ENCODE data around the gene SPEG. TPM values are rescaled to one million over a fixed set of nuclear protein-coding genes. Genes with fewer than 3 reads are reported as not detected.

Gene SPEG
- total RNA-seq, 1 experiment from 2014 or later = 16.7 TPM

DNA sequence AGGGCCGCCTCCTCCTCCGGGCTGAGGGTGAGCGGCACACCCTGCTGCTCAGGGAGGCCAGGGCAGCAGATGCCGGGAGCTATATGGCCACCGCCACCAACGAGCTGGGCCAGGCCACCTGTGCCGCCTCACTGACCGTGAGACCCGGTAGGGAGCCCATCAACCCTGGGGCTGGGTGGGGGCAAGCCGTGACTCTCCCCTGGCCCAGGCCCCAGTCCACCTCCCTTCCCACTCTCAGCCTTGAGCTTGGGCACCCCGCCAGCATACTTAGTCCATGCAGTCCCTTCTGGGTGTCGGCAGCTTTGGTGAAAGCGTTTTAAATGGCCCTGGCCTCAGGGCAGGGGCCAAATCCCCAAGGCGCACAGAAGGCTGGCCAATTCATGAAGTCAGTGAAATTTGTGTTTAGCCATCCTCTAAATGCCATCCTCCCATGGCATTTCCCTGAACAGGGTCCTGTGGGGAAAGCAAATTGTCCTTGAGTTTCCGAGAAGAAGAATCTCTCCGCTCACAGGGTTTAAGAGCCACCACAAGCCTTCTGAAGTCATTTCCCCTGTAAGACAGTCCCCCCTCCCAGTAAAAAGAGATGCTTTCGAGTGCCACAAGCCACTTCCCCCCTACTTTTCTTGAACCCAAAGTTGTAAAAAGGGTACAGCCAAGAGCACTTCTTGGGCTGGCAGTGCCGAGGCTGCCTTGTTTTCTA, 17.2 kb downstream of the SPEG start:
- H3K4me1 Mint-ChIP-seq (ENCODE audit: low read depth, unreplicated experiment) = peaks cover 17% of the 10 kb centered on the region
- H3K9me3 Mint-ChIP-seq (ENCODE audit: low read depth, unreplicated experiment) = no peaks in the 10 kb centered on the region
- intact Hi-C loops (cut with micrococcal nuclease; ENCODE audit: unreplicated experiment) = no loop called here

DNA sequence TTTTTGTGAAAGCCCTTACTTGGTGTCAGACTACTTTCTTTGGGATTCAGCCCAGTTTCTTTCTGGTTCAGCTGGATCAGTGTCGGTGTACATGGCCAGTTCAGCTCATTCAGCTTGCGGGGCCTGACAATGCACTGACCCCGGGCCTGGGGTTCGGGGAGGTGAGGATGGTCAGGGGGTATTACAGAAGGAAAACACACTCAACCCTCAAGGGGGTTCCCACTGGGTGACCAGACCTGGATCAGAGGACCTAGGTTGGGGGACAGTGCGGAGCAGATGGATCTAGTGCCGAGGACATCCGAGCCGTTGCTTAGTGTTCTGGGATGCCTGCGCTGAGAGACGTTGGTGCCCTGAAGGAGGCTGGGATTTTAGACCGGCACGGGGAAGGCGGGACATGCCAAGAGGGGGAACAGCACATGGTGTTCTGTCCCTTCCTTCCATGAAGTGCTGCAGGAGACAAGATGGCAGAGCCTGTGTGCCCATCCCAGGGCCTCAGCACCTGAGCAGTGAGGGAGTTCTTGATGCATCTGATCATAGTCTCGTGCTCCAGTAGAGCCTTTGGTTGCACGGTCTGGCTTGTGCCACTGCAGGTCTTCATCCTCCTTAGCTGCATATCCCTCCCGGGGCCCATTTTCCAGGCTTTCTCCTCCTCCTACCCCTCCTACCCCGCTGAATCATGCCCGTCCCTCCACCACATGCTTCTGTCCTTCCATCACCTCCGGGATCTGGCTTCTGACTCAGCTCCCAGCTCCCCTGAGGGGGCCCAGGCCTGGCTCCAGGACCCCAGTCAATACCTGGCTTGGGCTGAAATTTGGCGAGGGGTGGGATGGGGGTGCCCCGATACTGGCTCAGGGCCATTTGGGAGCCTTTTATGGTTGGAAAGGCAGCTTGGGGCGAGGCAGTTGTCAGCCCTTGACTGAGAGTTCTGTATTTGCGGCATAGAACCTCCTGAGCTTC, 18.0 kb downstream of the SPEG start:
- no TSS peak for BruUV-seq (replicated peaks)
- intact Hi-C loops (cut with micrococcal nuclease; ENCODE audit: unreplicated experiment) = no loop called here
- Mint-ChIP-seq H3K36me3 (ENCODE audit: insufficient read depth, unreplicated experiment) (peaks cover 4% of the 10 kb centered on the region), H3K27me3 (ENCODE audit: unreplicated experiment) (no peaks in the 10 kb centered on the region), H3K27ac (ENCODE audit: unreplicated experiment) (peak overlapping the region; percentile 10), H3K9me3 (ENCODE audit: low read depth, unreplicated experiment) (no peaks in the 10 kb centered on the region), H3K4me1 (ENCODE audit: low read depth, unreplicated experiment) (peaks cover 20% of the 10 kb centered on the region), H3K4me3 (ENCODE audit: low read depth, unreplicated experiment) (no peak overlapping the region)
- DNase-seq = peak; percentile 59
- CTCF ChIA-PET = interaction anchor here (0.5 to 1.8 kb wide), 7 partner anchors 10 to 237 kb away, joined by 3 to 4 read pairs (median 4); partner anchors contain the start of gene DNPEP
- no peak for TF ChIP-seq CTCF (IDR thresholded peaks at IDR 0.05; ENCODE audit: unreplicated experiment)

More for the DNA sequence above, 17.2 kb downstream of the SPEG start:
- H3K4me3 Mint-ChIP-seq (ENCODE audit: low read depth, unreplicated experiment) = no peak overlapping the region
- no peak for TF ChIP-seq CTCF (IDR thresholded peaks at IDR 0.05; ENCODE audit: unreplicated experiment)
- H3K36me3 Mint-ChIP-seq (ENCODE audit: insufficient read depth, unreplicated experiment) = peaks cover 4% of the 10 kb centered on the region
- no peaks in the 10 kb centered on the region for H3K27me3 Mint-ChIP-seq (ENCODE audit: unreplicated experiment)
- H3K27ac Mint-ChIP-seq (ENCODE audit: unreplicated experiment) = no peak overlapping the region
- no TSS peak for BruUV-seq (replicated peaks)
- DNase-seq = no peak
- CTCF ChIA-PET = interaction anchor here (0.5 to 1.6 kb wide), 3 partner anchors 12 to 64 kb away, joined by 3 to 6 read pairs (median 4); partner anchors contain the start of gene DNPEP

DNA sequence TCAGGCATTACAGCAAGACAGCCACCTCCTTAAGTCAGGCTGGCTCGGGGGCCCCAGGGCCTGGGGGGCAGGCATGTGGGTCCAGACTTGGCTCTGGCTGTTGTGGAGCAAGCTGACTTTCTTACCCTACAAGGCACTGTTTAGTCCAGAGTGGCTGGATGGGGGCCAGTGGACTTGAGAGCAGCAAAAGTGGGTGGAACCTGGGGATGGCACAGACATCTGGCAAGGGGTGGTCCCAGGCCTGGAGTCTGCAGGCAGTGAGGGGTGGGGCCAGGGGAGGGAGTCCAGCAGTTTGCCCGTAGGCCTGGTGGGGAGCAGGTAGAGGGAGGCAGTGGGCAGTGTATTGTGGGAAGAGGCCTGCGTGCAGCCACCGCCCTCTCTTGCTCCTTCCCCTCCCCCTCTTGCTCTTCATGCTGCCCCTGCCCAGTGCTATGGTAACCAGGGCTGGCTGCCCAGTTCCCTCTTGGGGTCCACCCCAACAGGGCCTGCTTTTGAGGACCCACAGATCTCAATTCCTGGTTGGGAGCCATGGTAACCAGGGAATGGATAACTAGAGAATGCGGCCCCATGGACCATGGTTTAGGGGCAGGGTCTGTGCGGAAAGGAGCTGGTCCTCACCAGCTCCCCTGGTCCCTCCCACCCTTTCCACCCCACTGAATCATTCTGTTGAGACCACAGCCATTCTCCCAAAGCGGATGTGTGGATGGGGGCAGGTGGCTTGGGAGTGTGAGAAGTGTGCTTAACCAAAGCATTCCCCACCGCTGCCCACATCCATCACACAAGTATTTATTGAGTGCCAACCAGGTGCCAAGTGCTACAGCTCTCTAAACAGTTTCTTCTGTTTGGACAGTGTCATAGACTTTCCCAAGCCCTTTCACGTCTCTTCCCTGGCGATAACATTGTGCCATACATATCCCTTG, 19.3 kb downstream of the SPEG start:
- peaks cover 4% of the 10 kb centered on the region for H3K36me3 Mint-ChIP-seq (ENCODE audit: insufficient read depth, unreplicated experiment)
- intact Hi-C loops (cut with micrococcal nuclease; ENCODE audit: unreplicated experiment) = no loop called here
- CTCF ChIA-PET = interaction anchor here (0.9 to 1.8 kb wide), 3 partner anchors 22 to 76 kb away, joined by 3 to 4 read pairs (median 4); no protein-coding TSS in a partner anchor
- no peaks in the 10 kb centered on the region for H3K9me3 Mint-ChIP-seq (ENCODE audit: low read depth, unreplicated experiment)
- no peak overlapping the region for H3K4me3 Mint-ChIP-seq (ENCODE audit: low read depth, unreplicated experiment)
- no peak for DNase-seq
- H3K4me1 Mint-ChIP-seq (ENCODE audit: low read depth, unreplicated experiment) = peaks cover 27% of the 10 kb centered on the region
- H3K27ac Mint-ChIP-seq (ENCODE audit: unreplicated experiment) = peak overlapping the region; percentile 10
- H3K27me3 Mint-ChIP-seq (ENCODE audit: unreplicated experiment) = no peaks in the 10 kb centered on the region
- BruUV-seq (replicated peaks) = no TSS peak
- no peak for TF ChIP-seq CTCF (IDR thresholded peaks at IDR 0.05; ENCODE audit: unreplicated experiment)

DNA sequence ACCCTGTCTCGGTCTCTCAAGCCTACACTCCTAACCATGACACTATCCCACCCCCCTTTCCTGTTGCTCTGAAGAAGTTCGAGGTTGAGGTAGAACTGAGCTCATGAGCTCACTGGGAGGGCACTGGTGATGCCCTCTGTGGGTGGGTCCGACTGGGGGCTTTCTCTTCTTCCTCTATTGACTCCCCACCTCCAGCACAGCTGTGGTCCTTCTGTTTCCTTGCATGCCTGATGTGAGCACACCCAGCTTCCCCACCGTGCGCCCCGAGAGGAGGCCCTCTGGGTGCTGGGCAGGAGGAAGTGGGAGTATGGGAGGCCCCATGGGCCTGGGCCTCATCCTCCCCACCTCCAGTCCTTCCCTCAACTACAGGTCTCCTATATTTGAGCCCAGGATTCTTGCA, 20.9 kb downstream of the SPEG start:
- Mint-ChIP-seq H3K9me3 (ENCODE audit: low read depth, unreplicated experiment) (no peaks in the 10 kb centered on the region), H3K36me3 (ENCODE audit: insufficient read depth, unreplicated experiment) (no peaks in the 10 kb centered on the region), H3K27ac (ENCODE audit: unreplicated experiment) (no peak overlapping the region), H3K27me3 (ENCODE audit: unreplicated experiment) (no peaks in the 10 kb centered on the region), H3K4me1 (ENCODE audit: low read depth, unreplicated experiment) (peaks cover 27% of the 10 kb centered on the region), H3K4me3 (ENCODE audit: low read depth, unreplicated experiment) (no peak overlapping the region)
- no peak for TF ChIP-seq CTCF (IDR thresholded peaks at IDR 0.05; ENCODE audit: unreplicated experiment)
- no TSS peak for BruUV-seq (replicated peaks)
- intact Hi-C loops (cut with micrococcal nuclease; ENCODE audit: unreplicated experiment) = no loop called here
- no peak for DNase-seq
- CTCF ChIA-PET = no interaction called here

Data from Calu3 (cell line).